ENCODE results near the gene LUZP2.

DNA sequence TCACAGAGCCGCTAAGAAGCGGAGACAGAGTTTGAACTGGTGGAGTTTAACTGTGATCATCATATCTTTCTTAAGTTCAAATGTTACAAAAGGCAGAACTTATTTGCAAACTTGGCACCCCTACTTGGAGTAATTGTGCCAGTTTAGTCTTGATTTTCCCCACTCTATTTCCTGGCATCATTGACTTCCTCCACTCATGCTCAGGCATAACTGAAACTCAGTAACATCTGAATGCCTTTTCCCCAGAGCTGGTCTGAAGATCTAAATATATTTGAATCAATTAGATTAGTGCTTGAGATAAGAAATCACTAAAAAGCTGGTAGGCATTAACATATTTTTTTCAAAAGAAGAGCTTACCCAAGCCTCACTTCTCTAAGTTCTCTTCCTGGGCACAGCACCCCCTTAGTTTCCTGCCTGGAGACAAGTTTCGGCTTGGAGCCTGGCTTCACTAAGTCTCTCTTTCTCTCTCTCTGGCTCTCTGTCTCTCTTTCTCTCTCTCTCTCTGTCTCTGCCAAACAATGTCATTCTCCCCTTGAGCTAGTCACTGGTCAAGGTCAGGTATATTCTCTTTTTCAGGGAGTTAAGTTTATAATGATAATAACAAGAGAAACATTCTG is 190.8 kb downstream of the LUZP2 start:
- TF ChIP-seq, protein P1, sequence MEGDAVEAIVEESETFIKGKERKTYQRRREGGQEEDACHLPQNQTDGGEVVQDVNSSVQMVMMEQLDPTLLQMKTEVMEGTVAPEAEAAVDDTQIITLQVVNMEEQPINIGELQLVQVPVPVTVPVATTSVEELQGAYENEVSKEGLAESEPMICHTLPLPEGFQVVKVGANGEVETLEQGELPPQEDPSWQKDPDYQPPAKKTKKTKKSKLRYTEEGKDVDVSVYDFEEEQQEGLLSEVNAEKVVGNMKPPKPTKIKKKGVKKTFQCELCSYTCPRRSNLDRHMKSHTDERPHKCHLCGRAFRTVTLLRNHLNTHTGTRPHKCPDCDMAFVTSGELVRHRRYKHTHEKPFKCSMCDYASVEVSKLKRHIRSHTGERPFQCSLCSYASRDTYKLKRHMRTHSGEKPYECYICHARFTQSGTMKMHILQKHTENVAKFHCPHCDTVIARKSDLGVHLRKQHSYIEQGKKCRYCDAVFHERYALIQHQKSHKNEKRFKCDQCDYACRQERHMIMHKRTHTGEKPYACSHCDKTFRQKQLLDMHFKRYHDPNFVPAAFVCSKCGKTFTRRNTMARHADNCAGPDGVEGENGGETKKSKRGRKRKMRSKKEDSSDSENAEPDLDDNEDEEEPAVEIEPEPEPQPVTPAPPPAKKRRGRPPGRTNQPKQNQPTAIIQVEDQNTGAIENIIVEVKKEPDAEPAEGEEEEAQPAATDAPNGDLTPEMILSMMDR (IDR thresholded peaks at IDR 0.05; ENCODE audit: low read depth, low read length, poor library complexity, severe bottlenecking), result no peak
- TF ChIP-seq EZH2phosphoT487 (IDR thresholded peaks at IDR 0.05; ENCODE audit: borderline replicate concordance, low read length), result no peak

All from DOHH2 (cell line).